Measurements from ENCODE around the gene ELP4.

- TF ChIP-seq CTCF (IDR thresholded peaks at IDR 0.05; ENCODE audit: low read length) (no peak), EZH2 (IDR thresholded peaks at IDR 0.05; ENCODE audit: borderline replicate concordance, low read length) (no peak)
Measured at GRCh38 chr11:31655483-31655882, 145.9 kb downstream of the ELP4 start.
